ENCODE data around the gene NKAIN1. TPM values are rescaled to one million over a fixed set of nuclear protein-coding genes. Genes with fewer than 3 reads are reported as not detected.

NKAIN1 gene
- total RNA-seq, 1 experiment from 2014 or later = 1.7 TPM

DNA sequence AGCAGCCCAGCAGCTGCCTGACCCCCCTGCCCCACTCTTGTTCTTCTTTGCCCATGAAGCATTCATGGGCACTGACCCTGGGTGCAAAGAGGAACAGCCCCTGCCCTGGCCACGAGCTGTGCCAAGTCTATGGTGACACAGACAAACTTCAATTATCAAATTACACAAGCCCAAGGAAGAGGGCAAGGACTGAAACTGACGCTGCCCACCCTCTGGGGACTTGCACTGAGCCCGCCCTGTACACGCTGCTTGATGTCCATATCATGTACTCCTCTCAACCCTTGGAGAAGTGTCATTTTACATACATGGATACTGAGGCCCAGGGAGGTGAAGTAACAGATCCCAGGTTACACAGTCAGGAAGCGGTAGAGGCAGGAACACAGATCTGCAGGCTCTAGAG is 32.1 kb downstream of the NKAIN1 start:
- BruUV-seq (replicated peaks) = no TSS peak
- intact Hi-C loops (cut with micrococcal nuclease; ENCODE audit: unreplicated experiment) = no loop called here
- DNase-seq (ENCODE audit: low read depth, low spot score) (no peak), ATAC-seq (no peak)
- ChIA-PET POLR2A (no interaction called here), CTCF (no interaction called here)
- Histone ChIP-seq H3K4me1 (ENCODE audit: control insufficient read depth, insufficient read depth, low read length) (no peaks in the 10 kb centered on the region), H3K27ac (ENCODE audit: low read length) (no peak overlapping the region), H3K36me3 (ENCODE audit: control insufficient read depth, insufficient read depth, low read length) (no peaks in the 10 kb centered on the region), H3K27me3 (ENCODE audit: control insufficient read depth, insufficient read depth, low read length) (no peaks in the 10 kb centered on the region), H3K4me3 (ENCODE audit: low read depth in 2 of 2, low read length in 2 of 2) (no peak overlapping the region), H3K9me3 (ENCODE audit: control insufficient read depth, insufficient read depth, low read depth, low read length) (0 out of 2 replicates have a peak, but pooled peaks cover 4% of the 10 kb centered on the region)
- in situ Hi-C loops (cut with HindIII; ENCODE audit: low pct_unique_long_range_greater_than_20kb, low sequenced_read_pairs) = no loop called here
- TF ChIP-seq POLR2AphosphoS5 (IDR thresholded peaks at IDR 0.05; ENCODE audit: low read depth, low read length) (no peak), SIN3A (IDR thresholded peaks at IDR 0.05; ENCODE audit: borderline replicate concordance, insufficient read depth, low read depth, low read length) (no peak), TCF7L2 (IDR thresholded peaks at IDR 0.05; ENCODE audit: low read depth, low read length) (no peak)
- TF ChIP-seq, protein P1, sequence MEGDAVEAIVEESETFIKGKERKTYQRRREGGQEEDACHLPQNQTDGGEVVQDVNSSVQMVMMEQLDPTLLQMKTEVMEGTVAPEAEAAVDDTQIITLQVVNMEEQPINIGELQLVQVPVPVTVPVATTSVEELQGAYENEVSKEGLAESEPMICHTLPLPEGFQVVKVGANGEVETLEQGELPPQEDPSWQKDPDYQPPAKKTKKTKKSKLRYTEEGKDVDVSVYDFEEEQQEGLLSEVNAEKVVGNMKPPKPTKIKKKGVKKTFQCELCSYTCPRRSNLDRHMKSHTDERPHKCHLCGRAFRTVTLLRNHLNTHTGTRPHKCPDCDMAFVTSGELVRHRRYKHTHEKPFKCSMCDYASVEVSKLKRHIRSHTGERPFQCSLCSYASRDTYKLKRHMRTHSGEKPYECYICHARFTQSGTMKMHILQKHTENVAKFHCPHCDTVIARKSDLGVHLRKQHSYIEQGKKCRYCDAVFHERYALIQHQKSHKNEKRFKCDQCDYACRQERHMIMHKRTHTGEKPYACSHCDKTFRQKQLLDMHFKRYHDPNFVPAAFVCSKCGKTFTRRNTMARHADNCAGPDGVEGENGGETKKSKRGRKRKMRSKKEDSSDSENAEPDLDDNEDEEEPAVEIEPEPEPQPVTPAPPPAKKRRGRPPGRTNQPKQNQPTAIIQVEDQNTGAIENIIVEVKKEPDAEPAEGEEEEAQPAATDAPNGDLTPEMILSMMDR (IDR thresholded peaks at IDR 0.05) = no peak
- TF ChIP-seq, protein P2, sequence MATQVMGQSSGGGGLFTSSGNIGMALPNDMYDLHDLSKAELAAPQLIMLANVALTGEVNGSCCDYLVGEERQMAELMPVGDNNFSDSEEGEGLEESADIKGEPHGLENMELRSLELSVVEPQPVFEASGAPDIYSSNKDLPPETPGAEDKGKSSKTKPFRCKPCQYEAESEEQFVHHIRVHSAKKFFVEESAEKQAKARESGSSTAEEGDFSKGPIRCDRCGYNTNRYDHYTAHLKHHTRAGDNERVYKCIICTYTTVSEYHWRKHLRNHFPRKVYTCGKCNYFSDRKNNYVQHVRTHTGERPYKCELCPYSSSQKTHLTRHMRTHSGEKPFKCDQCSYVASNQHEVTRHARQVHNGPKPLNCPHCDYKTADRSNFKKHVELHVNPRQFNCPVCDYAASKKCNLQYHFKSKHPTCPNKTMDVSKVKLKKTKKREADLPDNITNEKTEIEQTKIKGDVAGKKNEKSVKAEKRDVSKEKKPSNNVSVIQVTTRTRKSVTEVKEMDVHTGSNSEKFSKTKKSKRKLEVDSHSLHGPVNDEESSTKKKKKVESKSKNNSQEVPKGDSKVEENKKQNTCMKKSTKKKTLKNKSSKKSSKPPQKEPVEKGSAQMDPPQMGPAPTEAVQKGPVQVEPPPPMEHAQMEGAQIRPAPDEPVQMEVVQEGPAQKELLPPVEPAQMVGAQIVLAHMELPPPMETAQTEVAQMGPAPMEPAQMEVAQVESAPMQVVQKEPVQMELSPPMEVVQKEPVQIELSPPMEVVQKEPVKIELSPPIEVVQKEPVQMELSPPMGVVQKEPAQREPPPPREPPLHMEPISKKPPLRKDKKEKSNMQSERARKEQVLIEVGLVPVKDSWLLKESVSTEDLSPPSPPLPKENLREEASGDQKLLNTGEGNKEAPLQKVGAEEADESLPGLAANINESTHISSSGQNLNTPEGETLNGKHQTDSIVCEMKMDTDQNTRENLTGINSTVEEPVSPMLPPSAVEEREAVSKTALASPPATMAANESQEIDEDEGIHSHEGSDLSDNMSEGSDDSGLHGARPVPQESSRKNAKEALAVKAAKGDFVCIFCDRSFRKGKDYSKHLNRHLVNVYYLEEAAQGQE (IDR thresholded peaks at IDR 0.05; ENCODE audit: insufficient read depth in 1 of 2, low read depth in 2 of 2, low read length in 1 of 2) = no peak

DNA sequence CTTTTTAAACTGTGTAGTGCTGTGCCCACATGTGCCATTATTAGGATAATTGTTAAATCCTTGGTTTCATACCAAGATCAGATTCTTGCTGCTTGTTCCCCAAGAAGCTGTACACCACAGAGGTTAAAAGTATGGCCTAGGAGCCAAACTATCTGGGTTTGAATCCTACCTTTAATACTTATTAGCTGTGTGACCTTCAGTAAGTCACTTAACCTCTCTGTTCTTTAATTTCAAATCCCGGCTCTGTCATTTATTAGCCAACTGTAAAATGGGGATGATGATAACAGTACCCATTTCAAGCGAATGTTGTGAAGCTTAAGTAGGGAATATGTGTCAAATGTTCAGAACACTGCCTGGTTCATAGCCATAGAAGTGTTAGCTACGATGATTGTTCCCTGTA is 32.6 kb downstream of the NKAIN1 start:
- TF ChIP-seq, protein P1 (IDR thresholded peaks at IDR 0.05) = no peak
- no peak for TF ChIP-seq TCF7L2 (IDR thresholded peaks at IDR 0.05; ENCODE audit: low read depth, low read length)
- no peak for TF ChIP-seq SIN3A (IDR thresholded peaks at IDR 0.05; ENCODE audit: borderline replicate concordance, insufficient read depth, low read depth, low read length)
- TF ChIP-seq, protein P2 (IDR thresholded peaks at IDR 0.05; ENCODE audit: insufficient read depth in 1 of 2, low read depth in 2 of 2, low read length in 1 of 2) = no peak
- no peak for TF ChIP-seq POLR2AphosphoS5 (IDR thresholded peaks at IDR 0.05; ENCODE audit: low read depth, low read length)
- Histone ChIP-seq H3K27ac (ENCODE audit: low read length) (no peak overlapping the region), H3K4me3 (ENCODE audit: low read depth in 2 of 2, low read length in 2 of 2) (no peak overlapping the region), H3K27me3 (ENCODE audit: control insufficient read depth, insufficient read depth, low read length) (no peaks in the 10 kb centered on the region), H3K9me3 (ENCODE audit: control insufficient read depth, insufficient read depth, low read depth, low read length) (0 out of 2 replicates have a peak, but pooled peaks cover 4% of the 10 kb centered on the region), H3K4me1 (ENCODE audit: control insufficient read depth, insufficient read depth, low read length) (no peaks in the 10 kb centered on the region), H3K36me3 (ENCODE audit: control insufficient read depth, insufficient read depth, low read length) (no peaks in the 10 kb centered on the region)
- ChIA-PET CTCF (no interaction called here), POLR2A (no interaction called here)
- DNase-seq (ENCODE audit: low read depth, low spot score) = no peak
- intact Hi-C loops (cut with micrococcal nuclease; ENCODE audit: unreplicated experiment) (no loop called here), in situ Hi-C loops (cut with HindIII; ENCODE audit: low pct_unique_long_range_greater_than_20kb, low sequenced_read_pairs) (no loop called here)
- no TSS peak for BruUV-seq (replicated peaks)
- ATAC-seq = no peak
